ENCODE results near the gene UBE2H. TPM values are rescaled to one million over a fixed set of nuclear protein-coding genes. Genes with fewer than 3 reads are reported as not detected.

UBE2H gene
- total RNA-seq, 1 donor from 2014 or later, result 92.3 TPM

- Mint-ChIP-seq H3K36me3 (ENCODE audit: low read depth, unreplicated experiment) (no peaks in the 10 kb centered on the region), H3K4me1 (ENCODE audit: unreplicated experiment) (peaks cover 7% of the 10 kb centered on the region), H3K27me3 (ENCODE audit: unreplicated experiment) (peaks cover 40% of the 10 kb centered on the region), H3K4me3 (ENCODE audit: unreplicated experiment) (peak overlapping the region; percentile 57), H3K27ac (ENCODE audit: unreplicated experiment) (no peak overlapping the region), H3K9me3 (ENCODE audit: unreplicated experiment) (no peaks in the 10 kb centered on the region)
- no peak for DNase-seq (ENCODE audit: low spot score)
- no peak for TF ChIP-seq CTCF (IDR thresholded peaks at IDR 0.05; ENCODE audit: unreplicated experiment)
Observed at GRCh38 chr7:129781928-129782817, 170.6 kb downstream of the UBE2H start.

DNA sequence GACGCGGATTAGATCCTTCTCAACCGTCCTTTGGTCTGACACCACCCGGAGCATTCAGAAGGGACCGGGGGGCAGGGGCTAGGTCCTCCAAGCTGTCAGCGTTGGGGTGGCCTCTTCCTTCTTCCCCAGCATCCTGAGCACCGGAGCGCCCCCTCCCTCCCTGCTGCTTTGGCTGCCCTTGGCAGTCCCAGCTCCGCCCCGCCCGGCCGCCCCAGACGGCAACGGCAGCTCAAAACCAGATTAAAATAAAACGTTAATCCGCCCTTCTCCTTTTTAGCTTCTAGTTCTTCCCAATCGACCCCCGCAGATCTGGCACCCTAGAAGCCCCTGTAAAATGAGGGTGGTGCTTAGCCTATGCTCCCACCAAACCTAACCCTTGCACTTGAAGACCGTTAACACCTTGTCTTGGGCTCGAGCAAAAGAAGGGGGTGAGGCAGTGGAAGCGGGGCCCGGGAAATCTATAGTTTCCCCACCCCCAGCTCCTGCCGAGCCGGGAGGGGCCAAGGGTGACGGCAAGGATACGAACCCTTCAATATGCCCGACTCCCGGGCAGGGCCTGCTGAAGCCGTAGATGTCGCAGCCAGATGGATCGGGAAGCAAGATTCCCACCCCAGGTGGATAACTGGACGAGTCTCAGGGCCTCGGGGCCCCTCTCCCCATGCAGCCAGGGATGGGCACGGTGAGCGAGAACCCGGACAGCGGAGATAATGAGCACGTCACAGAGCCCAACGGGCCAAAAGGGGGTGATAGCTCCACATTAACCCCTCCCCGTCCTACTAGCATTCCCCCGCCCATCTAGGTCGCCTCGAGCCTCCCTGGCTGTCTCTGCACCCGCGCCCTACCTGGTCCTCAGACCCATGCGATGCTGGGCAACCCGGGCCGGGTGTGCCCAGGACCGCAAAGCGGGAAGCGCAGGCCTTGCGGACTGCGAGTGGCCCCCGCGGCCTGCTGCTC is 171.5 kb downstream of the UBE2H start:
- H3K27ac Mint-ChIP-seq (ENCODE audit: unreplicated experiment), result no peak overlapping the region

More for the DNA sequence above, 171.5 kb downstream of the UBE2H start:
- TF ChIP-seq CTCF (IDR thresholded peaks at IDR 0.05; ENCODE audit: unreplicated experiment), result no peak
- DNase-seq (ENCODE audit: low spot score), result no peak
- H3K4me3 Mint-ChIP-seq (ENCODE audit: unreplicated experiment), result peak overlapping the region; percentile 80
- H3K9me3 Mint-ChIP-seq (ENCODE audit: unreplicated experiment), result no peaks in the 10 kb centered on the region
- H3K36me3 Mint-ChIP-seq (ENCODE audit: low read depth, unreplicated experiment), result no peaks in the 10 kb centered on the region
- H3K27me3 Mint-ChIP-seq (ENCODE audit: unreplicated experiment), result peaks cover 38% of the 10 kb centered on the region
- H3K4me1 Mint-ChIP-seq (ENCODE audit: unreplicated experiment), result peaks cover 7% of the 10 kb centered on the region

Other genes starting within 250 kb of the UBE2H start
- gene ZC3HC1, start 98.4 kb upstream of the UBE2H start, total RNA-seq (ENCODE audit: unreplicated experiment), result 29.3 TPM
- 28.8 TPM for gene KLHDC10, start 117.6 kb upstream of the UBE2H start, total RNA-seq (ENCODE audit: unreplicated experiment)

Measured in endothelial cell (in vitro differentiated cells).